ENCODE measurements around the gene WWOX.

DNA sequence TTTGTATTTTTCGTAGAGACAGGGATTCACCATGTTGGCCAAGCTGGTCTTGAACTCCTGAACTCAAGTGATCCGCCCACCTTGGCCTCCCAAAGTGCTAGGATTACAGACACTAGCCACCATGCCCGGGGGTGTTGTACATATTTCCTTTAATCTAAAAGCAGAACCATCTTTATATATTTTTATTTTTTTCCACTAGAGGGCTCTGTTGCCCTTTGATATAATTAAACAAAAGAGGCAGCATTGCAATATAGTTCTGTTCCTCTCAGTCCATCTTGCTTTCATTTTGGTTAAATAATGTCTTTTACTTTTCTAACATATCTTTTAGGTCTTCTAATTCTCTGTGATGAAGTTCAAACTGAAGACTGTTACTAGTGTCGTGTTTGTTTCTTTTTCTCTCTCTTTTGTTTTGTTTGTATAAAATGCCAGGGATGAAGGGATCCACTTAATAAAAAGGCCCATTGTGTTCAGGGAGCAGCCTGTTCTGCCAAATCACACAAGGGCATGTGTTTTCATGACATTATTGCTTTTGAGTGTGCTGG is 23.4 kb downstream of the WWOX start:
- TF ChIP-seq POLR2AphosphoS5 (IDR thresholded peaks at IDR 0.05; ENCODE audit: borderline replicate concordance, low read depth, low read length) (no peak), FOXP2 (optimal IDR thresholded peaks at IDR 0.05; ENCODE audit: control extremely low read depth, extremely low read length, insufficient read depth) (no peak), EZH2 (IDR thresholded peaks at IDR 0.05) (no peak)

All from SK-N-MC (cell line).